ENCODE data around the gene KIDINS220. TPM values are rescaled to one million over a fixed set of nuclear protein-coding genes. Genes with fewer than 3 reads are reported as not detected.
A peak's percentile ranks its signal among the peaks of the same experiment; 100 is the strongest.

The KIDINS220 gene
- total RNA-seq, 1 donor from 2014 or later = 60.0 TPM

DNA sequence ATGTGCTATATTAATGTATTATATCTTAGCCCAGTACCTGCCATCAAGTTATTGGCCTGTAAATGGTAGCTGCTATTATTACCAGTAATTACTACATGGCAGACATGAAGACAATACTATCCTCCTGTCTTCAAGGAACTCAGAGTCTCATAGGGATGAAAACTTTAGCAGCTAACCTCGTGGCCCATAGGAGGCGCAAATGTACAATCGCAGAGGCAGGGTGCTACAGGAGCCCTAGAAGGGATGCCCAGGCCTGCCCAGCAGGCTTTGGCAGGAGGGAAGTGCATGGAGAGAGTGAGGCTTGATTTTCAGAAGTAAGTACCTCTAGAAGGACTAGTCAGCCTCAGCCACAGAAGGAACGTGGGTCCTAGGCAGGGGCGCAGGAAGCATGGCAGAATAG lies 44.7 kb upstream of the KIDINS220 start:
- no peak overlapping the region for H3K27ac ChIP-seq (replicated peaks)
- TF ChIP-seq, protein P1, sequence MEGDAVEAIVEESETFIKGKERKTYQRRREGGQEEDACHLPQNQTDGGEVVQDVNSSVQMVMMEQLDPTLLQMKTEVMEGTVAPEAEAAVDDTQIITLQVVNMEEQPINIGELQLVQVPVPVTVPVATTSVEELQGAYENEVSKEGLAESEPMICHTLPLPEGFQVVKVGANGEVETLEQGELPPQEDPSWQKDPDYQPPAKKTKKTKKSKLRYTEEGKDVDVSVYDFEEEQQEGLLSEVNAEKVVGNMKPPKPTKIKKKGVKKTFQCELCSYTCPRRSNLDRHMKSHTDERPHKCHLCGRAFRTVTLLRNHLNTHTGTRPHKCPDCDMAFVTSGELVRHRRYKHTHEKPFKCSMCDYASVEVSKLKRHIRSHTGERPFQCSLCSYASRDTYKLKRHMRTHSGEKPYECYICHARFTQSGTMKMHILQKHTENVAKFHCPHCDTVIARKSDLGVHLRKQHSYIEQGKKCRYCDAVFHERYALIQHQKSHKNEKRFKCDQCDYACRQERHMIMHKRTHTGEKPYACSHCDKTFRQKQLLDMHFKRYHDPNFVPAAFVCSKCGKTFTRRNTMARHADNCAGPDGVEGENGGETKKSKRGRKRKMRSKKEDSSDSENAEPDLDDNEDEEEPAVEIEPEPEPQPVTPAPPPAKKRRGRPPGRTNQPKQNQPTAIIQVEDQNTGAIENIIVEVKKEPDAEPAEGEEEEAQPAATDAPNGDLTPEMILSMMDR (IDR thresholded peaks at IDR 0.05; ENCODE audit: borderline replicate concordance) = peak; percentile 8
- peaks cover 10% of the 10 kb centered on the region for H3K4me1 ChIP-seq
- intact Hi-C loops (cut with micrococcal nuclease) = no loop called here
- H3K4me3 ChIP-seq = no peak overlapping the region
- no peaks in the 10 kb centered on the region for H3K27me3 ChIP-seq (ENCODE audit: low read depth)
- H3K9me3 ChIP-seq (replicated peaks) = no peaks in the 10 kb centered on the region
- DNase-seq = no peak
- H3K36me3 ChIP-seq = no peaks in the 10 kb centered on the region

DNA sequence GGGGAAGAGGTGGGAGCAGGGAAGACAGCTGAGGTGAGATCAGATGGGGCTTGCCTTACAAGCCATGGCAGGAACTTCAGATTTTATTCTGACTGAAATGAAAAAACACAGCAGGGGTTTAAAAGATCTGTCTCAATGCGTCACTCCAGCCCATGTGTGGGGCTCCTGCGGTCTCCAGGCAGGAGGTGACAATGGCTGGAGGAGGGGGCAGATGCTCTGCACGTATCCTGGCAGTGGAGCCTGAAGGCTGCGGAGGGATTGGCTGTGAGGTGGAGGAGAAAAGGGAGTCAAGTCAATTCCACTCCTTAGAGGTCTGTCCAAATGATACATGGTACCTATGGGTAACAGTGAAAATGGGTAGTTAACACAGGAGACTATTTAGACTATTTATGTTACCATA lies 40.5 kb upstream of the KIDINS220 start:
- H3K27me3 ChIP-seq (ENCODE audit: low read depth) = no peaks in the 10 kb centered on the region
- DNase-seq = no peak
- no peak overlapping the region for H3K4me3 ChIP-seq
- no peaks in the 10 kb centered on the region for H3K4me1 ChIP-seq
- intact Hi-C loops (cut with micrococcal nuclease) = loop anchor here (10.0 kb wide), 1 partner anchor 257 kb away; no protein-coding TSS in a partner anchor
- no peak overlapping the region for H3K27ac ChIP-seq (replicated peaks)
- no peaks in the 10 kb centered on the region for H3K9me3 ChIP-seq (replicated peaks)
- H3K36me3 ChIP-seq = no peaks in the 10 kb centered on the region
- TF ChIP-seq, protein P1 (IDR thresholded peaks at IDR 0.05; ENCODE audit: borderline replicate concordance) = no peak

DNA sequence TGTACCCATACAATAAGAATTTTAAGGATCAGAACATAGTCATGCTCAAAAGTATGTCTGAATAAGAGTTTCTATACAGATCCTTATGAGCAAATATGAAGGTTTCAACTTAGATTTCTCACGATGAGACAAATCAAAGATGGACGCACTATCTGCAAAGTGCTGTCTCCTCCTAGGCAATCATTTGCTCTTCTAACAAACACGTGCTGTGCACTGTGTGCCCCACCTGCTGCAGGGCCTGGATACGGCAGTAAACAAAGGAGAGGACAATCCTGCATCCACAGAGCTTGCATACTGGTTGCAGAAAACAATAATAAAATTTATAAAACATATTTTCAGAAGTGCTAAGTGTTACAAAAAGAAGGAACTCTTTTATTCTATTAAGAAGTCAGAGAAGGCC lies 39.9 kb upstream of the KIDINS220 start:
- DNase-seq = no peak
- Histone ChIP-seq H3K36me3 (no peaks in the 10 kb centered on the region), H3K27ac (replicated peaks) (no peak overlapping the region), H3K4me3 (no peak overlapping the region), H3K27me3 (ENCODE audit: low read depth) (no peaks in the 10 kb centered on the region), H3K4me1 (no peaks in the 10 kb centered on the region), H3K9me3 (replicated peaks) (no peaks in the 10 kb centered on the region)
- intact Hi-C loops (cut with micrococcal nuclease) = loop anchor here (10.0 kb wide), 1 partner anchor 257 kb away; no protein-coding TSS in a partner anchor
- TF ChIP-seq, protein P1 (IDR thresholded peaks at IDR 0.05; ENCODE audit: borderline replicate concordance) = no peak

DNA sequence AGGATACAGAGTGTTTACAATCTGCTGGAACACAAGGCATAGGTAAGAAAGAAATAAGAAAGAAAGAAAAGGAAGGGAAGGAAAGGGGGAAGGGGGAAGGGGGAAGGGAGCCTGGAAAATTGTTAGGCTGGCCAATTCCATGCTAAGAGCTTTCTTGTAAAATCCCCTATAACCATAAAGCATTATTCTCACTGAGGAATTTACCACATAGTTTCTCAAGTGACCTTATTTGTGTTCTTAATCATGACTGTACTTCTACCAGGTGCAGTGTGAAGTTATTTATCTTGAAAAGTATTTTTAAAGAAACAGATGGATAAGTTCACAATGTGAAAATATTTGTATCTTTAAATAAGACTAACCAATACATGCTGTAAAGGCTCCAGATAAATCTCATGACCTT lies 39.2 kb upstream of the KIDINS220 start:
- H3K27ac ChIP-seq (replicated peaks) = no peak overlapping the region
- intact Hi-C loops (cut with micrococcal nuclease) = loop anchor here (10.0 kb wide), 1 partner anchor 258 kb away; no protein-coding TSS in a partner anchor

DNA sequence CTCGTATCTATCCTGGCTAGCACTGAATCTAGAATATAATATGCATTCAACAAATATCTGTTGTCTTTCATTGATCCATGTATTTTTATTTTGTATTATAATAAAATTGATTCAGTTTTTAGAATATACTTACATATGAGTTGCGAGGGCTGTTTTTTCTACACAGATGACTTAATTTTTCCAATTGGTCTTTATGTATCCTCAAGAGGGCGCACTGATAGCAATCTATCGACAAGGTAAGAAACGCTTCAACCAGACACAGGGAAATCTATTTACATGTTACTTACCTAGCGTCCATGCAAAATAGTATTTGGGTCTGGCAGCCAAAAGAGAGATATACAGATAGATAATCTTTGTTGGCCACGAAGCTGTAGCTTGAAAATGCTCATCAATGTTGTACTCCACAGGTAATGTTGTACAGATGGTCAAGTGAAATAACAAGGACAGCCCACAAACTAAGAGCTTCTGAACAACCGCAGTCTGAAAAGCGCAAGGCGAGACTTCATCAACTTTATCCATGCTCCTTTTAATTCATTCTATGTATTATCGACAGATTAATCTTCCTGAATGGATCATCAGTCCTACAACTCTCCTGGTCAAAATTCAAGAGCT lies 35.5 kb upstream of the KIDINS220 start:
- no peaks in the 10 kb centered on the region for H3K4me1 ChIP-seq
- no peak for DNase-seq
- TF ChIP-seq, protein P1 (IDR thresholded peaks at IDR 0.05; ENCODE audit: borderline replicate concordance) = peak; percentile 61
- no peaks in the 10 kb centered on the region for H3K36me3 ChIP-seq
- intact Hi-C loops (cut with micrococcal nuclease) = loop anchor here (10.0 kb wide), 1 partner anchor 262 kb away; no protein-coding TSS in a partner anchor
- no peak overlapping the region for H3K4me3 ChIP-seq
- no peak overlapping the region for H3K27ac ChIP-seq (replicated peaks)
- H3K27me3 ChIP-seq (ENCODE audit: low read depth) = no peaks in the 10 kb centered on the region
- H3K9me3 ChIP-seq (replicated peaks) = no peaks in the 10 kb centered on the region

More for the DNA sequence above, 39.2 kb upstream of the KIDINS220 start:
- H3K4me3 ChIP-seq = no peak overlapping the region
- no peaks in the 10 kb centered on the region for H3K9me3 ChIP-seq (replicated peaks)
- H3K27me3 ChIP-seq (ENCODE audit: low read depth) = no peaks in the 10 kb centered on the region
- no peaks in the 10 kb centered on the region for H3K4me1 ChIP-seq
- H3K36me3 ChIP-seq = no peaks in the 10 kb centered on the region
- TF ChIP-seq, protein P1 (IDR thresholded peaks at IDR 0.05; ENCODE audit: borderline replicate concordance) = no peak
- no peak for DNase-seq

All from left ventricle myocardium inferior (tissue), 1 donor.